ENCODE measurements around the gene SNU13. TPM values are rescaled to one million over a fixed set of nuclear protein-coding genes. Genes with fewer than 3 reads are reported as not detected.
"Not testable (repeated sequence)": the region's sequence is repeated elsewhere in the genome, so short reads cannot be mapped to it uniquely, and the experiment has no call there.

SNU13 gene
- 117 TPM for polyA plus RNA-seq (ENCODE audit: insufficient read length)
- long read RNA-seq, donor 1, transcript SNU13-202 (3 exons, 1,503 nt): major isoform, 84 of 162 reads
- long read RNA-seq, donor 1, transcript SNU13-201 (3 exons, 877 nt): minor isoform, 48 of 162 reads
- long read RNA-seq, donor 1, partial matches to known transcripts: 27 of 162 reads
- long read RNA-seq, donor 1, other reads (novel, unspliced or antisense): 0 of 162 reads
- long read RNA-seq, donor 2, transcript SNU13-202 (3 exons, 1,503 nt): major isoform, 79 of 119 reads
- long read RNA-seq, donor 2, transcript SNU13-201 (3 exons, 877 nt): minor isoform, 25 of 119 reads
- long read RNA-seq, donor 2, partial matches to known transcripts: 14 of 119 reads
- long read RNA-seq, donor 2, other reads (novel, unspliced or antisense): 0 of 119 reads
- long read RNA-seq, donor 3, transcript SNU13-201 (3 exons, 877 nt): minor isoform, 24 of 111 reads
- long read RNA-seq, donor 3, transcript SNU13-202 (3 exons, 1,503 nt): major isoform, 72 of 111 reads
- long read RNA-seq, donor 3, partial matches to known transcripts: 15 of 111 reads
- long read RNA-seq, donor 3, other reads (novel, unspliced or antisense): 0 of 111 reads
- long read RNA-seq, donor 4, transcript SNU13-202 (3 exons, 1,503 nt): major isoform, 12 of 14 reads
- long read RNA-seq, donor 4, partial matches to known transcripts: 0 of 14 reads
- long read RNA-seq, donor 4, other reads (novel, unspliced or antisense): 0 of 14 reads
- long read RNA-seq, donor 5, transcript SNU13-202 (3 exons, 1,503 nt): major isoform, 144 of 224 reads
- long read RNA-seq, donor 5, transcript SNU13-201 (3 exons, 877 nt): minor isoform, 60 of 224 reads
- long read RNA-seq, donor 5, partial matches to known transcripts: 19 of 224 reads
- long read RNA-seq, donor 5, other reads (novel, unspliced or antisense): 0 of 224 reads
- long read RNA-seq, donor 6, transcript SNU13-201 (3 exons, 877 nt): minor isoform, 36 of 154 reads
- long read RNA-seq, donor 6, transcript SNU13-202 (3 exons, 1,503 nt): major isoform, 108 of 154 reads
- long read RNA-seq, donor 6, partial matches to known transcripts: 10 of 154 reads
- long read RNA-seq, donor 6, other reads (novel, unspliced or antisense): 0 of 154 reads
- long read RNA-seq, donor 7, transcript SNU13-201 (3 exons, 877 nt): minor isoform, 56 of 186 reads
- long read RNA-seq, donor 7, transcript SNU13-202 (3 exons, 1,503 nt): major isoform, 115 of 186 reads
- long read RNA-seq, donor 7, partial matches to known transcripts: 14 of 186 reads
- long read RNA-seq, donor 7, other reads (novel, unspliced or antisense): 0 of 186 reads
- long read RNA-seq, donor 8, transcript SNU13-202 (3 exons, 1,503 nt): major isoform, 41 of 65 reads
- long read RNA-seq, donor 8, transcript SNU13-201 (3 exons, 877 nt): minor isoform, 18 of 65 reads
- long read RNA-seq, donor 8, partial matches to known transcripts: 6 of 65 reads
- long read RNA-seq, donor 8, other reads (novel, unspliced or antisense): 0 of 65 reads

DNA sequence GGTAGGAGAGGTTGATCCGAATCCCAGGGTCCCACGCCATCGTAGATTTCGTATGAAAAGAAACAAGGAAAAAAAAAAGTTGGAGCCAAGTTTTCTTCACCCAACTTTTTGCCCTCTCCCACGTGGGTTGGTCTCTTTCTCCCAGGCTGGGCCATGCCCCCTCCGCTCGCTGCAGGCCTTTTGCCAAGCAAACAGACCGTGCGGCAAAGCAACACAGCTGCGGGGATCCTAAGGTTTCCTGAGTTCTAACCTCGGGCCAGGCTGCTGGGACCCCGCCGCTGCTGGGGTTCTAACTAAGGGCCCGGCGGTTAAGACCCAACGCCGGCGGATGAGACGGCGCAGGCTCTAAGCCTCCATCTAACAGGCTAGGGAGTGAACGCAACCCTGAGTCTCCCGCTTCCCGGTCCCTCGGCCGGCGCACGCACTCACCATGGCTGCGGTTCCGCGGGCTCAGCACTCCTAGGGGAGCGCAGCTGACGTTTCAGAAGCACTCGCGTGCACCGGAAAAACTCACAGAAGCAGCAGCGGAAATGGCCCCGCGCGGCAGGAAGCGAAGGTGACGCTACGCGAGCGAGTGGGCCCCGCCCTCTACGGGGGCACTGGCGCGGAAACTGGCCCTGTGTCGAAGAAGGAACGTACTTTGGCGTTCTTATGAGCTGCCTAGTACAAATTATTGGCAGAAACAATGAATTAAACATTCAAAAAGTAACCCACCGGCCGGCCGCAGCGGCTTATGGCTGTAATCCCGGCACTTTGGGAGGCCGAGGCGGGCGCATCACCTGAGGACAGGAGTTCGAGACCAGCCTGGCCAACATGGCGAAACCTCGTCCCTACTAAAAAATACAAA is at the start of gene SNU13:
TSS of gene SNU13 (minus strand) at position 503 of the 847 bp plus-strand sequence. CDS start at position 432, 71 bp downstream.
- peak; percentile 90 for DNase-seq

DNA sequence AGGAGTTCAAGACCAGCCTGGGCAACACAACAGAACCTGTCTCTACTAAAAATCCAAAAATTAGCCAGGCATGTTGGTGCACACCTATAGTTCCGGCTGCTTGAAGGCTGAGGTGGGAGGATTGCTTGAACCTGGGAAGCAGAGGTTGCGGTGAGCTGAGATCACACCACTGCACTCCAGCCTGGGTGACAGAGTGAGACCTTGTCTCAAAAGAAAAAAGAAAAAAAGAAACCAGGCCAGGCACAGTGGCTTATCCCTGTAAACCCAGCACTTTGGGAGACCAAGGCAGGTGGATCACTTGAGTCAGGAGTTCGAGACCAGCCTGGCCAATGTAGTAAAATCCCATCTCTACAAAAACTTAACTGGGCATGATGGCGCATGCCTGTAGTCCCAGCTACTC is 44.6 kb upstream of the SNU13 start:
- DNase-seq: not testable (repeated sequence)

DNA sequence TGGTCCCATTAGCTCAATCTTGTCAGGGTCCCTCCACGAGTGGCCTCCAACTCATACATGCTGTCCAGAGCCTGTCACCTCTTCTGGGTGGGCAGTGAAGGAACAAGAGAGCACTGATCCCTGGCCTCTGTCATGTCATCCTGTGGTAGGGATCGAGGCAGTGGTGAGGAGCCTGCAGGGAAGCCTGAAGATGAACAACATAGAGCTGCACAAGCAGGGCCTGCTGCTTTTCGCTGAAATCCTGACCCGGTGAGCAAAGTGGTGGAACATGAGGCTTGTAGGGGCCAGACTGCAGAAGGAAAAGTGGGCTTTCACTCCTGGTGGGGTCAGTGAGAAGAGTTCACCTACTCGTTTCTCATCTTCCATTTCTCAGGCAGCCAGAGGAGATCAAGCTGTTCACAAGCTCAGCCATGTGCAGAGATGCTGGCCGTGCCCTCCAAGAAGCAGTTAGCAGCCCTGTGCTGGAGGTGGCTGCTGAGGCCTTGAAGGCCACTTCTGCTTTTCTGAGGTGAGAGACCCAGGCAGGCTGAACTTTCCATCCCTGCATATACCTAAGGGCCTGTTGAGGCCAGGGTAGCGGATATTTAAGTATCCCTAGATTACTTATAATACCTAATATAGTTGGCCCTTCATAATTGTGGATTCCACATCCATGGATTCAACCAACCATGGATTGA is 43.6 kb upstream of the SNU13 start:
- no peak for DNase-seq

GRCh38 chr22:41731609-41732008 is 42.9 kb upstream of the SNU13 start:
- DNase-seq: no peak

DNA sequence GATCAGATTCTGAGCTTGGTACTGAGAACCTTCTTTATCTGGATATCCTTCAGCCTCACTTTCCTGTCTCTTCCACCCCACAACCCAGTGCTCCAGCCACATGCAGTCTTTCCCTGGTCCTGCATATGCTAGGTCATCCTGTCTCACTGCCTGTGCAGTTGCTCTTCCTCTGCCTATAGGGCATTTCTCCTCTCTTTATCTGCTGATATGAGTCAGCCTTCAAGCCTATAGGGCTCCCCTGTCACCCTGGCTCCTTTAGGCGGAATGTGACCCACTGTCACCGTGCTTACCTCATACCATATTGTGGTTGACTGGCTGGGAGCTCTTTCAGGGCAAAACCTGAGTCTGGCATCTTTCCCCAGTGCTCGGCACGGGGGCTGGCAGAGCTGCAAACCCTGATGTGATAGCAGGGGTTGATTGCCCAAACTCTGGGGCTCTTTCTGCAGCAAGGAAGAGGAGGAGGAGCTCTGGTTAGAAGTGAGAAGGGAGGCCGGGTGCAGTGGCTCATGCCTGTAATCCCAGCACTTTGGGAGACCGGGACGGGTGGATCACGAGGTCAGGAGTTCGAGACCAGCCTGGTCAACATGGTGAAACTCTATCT is 36.9 kb upstream of the SNU13 start:
- DNase-seq: no peak

DNA sequence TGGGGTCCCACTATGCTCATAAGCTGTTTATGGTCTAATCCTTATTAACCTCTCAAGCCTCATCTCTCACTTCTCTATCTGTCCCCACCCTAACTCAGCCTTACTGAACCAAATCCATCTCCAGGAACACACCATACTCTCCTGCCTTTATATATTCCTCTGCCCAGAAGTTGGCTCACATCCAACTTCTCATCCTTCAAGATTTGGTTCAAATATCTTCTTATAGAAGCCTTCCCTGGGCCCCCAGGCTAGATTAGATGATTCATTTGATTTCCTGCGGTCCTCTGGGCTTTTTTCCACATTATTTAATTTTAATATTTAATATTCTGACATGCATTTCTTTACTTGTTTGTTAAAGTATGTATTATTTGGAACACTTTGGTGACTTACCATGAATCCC is 33.8 kb upstream of the SNU13 start:
- DNase-seq: no peak

- DNase-seq: no peak
These were observed 24.3 kb upstream of the SNU13 start for GRCh38 chr22:41713004-41713403.

DNA sequence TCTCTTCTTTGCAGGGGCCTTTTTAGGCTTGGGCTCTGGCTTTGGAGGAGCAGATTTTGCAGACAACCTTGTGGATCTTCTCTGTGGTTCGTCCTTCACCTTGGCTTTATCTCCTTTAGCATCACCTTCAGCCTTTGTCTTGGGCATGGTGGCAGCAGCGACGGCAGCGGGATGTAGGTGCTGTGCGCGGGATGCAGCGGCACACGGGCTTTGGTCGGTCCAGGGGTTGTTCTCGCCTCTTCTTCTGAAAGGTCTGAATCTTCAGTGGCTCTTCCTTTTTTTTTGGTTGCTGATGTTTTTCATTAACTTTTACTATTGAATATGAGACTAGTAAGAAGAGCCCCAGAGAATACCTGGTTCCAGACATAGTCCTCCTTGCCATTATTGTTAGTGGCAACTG is 20.7 kb upstream of the SNU13 start:
- no peak for DNase-seq

DNA sequence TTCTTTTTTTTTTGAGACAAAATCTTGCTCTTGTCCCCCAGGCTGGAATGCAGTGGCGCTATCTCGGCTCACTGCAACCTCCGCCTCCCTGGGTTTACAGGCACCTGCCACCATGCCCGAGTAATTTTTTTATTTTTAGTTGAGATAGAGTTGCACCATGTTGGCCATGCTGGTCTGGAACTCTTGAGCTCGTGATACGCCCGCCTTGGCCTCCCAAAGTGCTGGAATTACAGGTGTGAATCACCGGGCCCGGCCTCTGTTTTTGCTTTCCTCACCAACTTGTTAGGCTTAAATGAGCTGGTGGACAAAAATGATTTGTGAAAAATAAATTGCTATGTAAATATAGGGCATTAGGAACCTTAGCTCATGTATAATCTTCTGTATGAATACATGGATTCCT is 14.1 kb upstream of the SNU13 start:
- DNase-seq: no peak

GRCh38 chr22:41700108-41700364 is 11.4 kb upstream of the SNU13 start:
- DNase-seq: no peak

DNA sequence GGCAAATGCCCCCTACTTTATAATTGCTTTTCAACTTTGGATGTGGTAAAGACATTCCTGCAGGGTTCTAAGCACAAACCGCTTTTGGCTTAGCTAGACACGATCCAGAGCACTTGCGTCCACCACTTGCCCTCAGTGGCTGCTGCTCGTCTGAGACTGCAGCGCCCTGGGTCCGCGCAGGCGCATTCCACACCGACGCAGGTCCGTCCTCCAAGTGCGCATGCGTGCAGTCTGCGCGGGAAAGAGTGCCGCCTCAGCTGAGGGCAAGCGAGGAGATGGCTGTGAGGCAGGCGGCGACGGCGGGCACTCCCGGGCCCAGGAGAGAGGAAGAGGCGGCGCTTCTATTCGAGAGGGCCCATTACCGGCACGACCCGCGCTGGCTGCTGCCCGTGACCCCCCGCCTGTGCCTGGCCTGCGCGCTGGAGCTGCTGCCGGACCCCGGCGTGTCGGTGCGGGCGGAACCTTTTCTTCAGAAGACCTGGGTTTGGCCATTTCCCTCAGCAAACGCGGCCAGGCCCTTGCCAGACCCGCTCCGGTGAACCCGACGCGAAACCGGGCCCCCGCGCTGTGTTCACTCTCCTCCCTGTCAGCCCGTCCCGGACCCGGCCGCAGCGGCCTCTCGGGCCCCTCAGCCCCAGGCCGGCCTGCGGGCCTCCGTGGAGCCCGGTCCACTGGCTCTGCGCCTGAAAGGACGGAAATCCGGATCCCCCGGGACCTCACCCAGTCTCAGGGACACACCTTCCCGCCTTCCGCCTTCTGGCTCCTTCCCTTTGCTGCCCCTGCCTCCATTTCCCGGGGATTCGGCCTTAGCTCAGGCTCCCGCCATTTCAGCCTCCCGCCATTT is 10.8 kb upstream of the SNU13 start, which contains the start of gene MEI1:
TSS of gene MEI1 (plus strand) at position 240 of the 844 bp plus-strand sequence. CDS start at position 276, 36 bp downstream.
- peak; percentile 78 for DNase-seq

GRCh38 chr22:41697126-41697775 is 8.6 kb upstream of the SNU13 start:
- peak; percentile 95 for DNase-seq

GRCh38 chr22:41696703-41697102 is 8.0 kb upstream of the SNU13 start:
- no peak for DNase-seq

GRCh38 chr22:41695211-41695610 is 6.5 kb upstream of the SNU13 start:
- DNase-seq: no peak

DNA sequence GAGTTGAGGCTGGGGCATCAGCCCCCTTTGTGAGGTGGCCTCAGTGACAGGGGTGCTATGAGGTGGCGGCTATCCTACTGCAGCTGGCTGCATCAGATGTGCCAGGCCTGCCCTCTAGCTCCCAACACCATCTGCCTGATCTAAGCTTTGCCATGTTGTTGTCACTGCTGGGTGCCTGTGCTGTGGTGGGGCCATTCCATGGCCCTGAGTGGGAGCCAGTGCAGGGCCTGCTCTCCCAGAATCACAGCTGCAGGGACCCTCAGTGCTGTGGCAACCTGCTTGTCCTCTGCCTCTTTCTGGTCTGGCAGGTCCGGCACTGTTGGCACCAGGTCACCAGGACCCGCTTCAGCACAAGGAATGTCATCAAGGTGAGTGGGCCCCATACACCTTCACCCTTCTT is 1.8 kb upstream of the SNU13 start:
- no peak for DNase-seq

DNA sequence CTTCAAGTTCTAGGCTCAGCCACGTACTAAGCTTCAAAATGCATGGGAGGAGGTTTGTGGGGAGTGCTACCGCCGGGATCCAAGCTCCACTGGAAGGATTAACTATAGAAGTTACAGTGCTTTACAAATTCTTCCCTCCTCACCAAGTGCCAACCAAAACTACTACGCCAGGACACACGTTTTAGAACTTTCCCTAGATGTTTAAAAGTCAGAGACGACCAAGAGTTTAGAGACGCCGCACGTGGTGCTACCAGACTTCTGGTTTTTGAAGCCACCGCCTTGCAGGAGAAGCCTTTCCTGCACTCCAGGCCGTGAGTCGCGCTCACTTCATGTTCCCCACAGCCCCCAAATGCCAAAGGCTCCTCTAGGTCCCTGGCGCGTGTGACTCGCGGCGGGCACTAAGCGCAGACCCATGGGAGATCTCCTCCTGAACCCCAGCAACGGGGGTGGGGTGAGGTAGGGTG is 734 bp downstream of the SNU13 start:
- no peak for DNase-seq

DNA sequence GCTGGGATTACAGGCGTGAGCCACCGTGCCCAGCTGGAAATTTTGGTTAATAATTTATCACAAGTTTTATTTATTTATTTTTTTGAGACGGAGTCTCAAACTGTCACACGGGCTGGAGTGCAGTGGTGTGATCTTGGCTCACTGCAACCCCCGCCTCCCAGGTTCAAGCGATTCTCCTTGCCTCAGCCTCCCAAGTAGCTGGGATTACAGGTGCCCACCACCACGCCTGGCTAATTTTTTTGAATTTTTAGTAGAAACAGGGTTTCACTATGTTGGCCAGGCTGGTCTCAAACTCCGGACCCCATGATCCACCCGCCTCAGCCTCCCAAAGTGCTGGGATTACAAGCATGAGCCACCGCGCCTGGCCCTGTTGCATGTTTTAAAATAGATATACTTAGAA is 1.8 kb downstream of the SNU13 start:
- DNase-seq: not testable (repeated sequence)

DNA sequence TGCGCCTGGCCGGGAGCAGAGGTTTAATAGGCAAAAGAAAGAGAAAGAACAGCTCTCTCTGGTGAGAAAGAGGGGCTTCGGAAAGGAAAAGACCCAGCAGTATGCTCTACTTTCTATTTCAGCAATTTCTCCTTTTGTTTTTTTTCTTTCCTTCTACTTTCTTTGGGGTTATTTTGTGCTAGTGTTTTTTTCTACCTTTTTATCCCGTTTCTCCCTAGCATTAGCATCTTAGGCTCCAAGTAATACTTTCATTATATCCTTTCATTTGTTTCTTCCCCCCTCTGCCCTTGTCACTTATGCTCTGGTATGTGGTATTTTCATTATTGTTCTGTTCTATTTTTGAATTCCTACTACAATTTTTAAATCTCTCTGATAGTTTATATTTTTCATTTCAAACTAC is 4.5 kb downstream of the SNU13 start:
- no peak for DNase-seq
